ENCODE data around the gene KRT83.
A peak's percentile ranks its signal among the peaks of the same experiment; 100 is the strongest.

KRT83 gene

GRCh38 chr12:52279422-52280318 is 41.5 kb downstream of the KRT83 start:
- H3K4me1 ChIP-seq (ENCODE audit: low read length): peaks cover 4% of the 10 kb centered on the region
- H3K36me3 ChIP-seq (replicated peaks; ENCODE audit: low read depth, low read length): no peaks in the 10 kb centered on the region
- H2AFZ ChIP-seq (ENCODE audit: low read depth, low read length): no peak overlapping the region
- H3K79me2 ChIP-seq (ENCODE audit: low read length): no peaks in the 10 kb centered on the region
- H3K9me3 ChIP-seq (ENCODE audit: insufficient read depth, low read length): no peaks in the 10 kb centered on the region
- H3K4me3 ChIP-seq (ENCODE audit: low read length): no peak overlapping the region
- no peak overlapping the region for H3K27ac ChIP-seq (ENCODE audit: low read length)
- peak overlapping the region; percentile 86; the same call in 1 of the 2 replicates for H3K4me2 ChIP-seq (ENCODE audit: low read length)
- H4K20me1 ChIP-seq (ENCODE audit: insufficient read depth, low read length): no peaks in the 10 kb centered on the region
- no peak for TF ChIP-seq CTCF (IDR thresholded peaks at IDR 0.05; ENCODE audit: low read depth, low read length)
- H3K27me3 ChIP-seq (ENCODE audit: low read depth, low read length): peaks cover 26% of the 10 kb centered on the region
- H3K9ac ChIP-seq (ENCODE audit: low read length): no peak overlapping the region

GRCh38 chr12:52278575-52279421 is 42.4 kb downstream of the KRT83 start:
- H3K9ac ChIP-seq (ENCODE audit: low read length): peak overlapping the region; percentile 36; the same call in 1 of the 2 replicates
- no peak overlapping the region for H3K27ac ChIP-seq (ENCODE audit: low read length)
- TF ChIP-seq CTCF (IDR thresholded peaks at IDR 0.05; ENCODE audit: low read depth, low read length) (peak; percentile 86), EZH2phosphoT487 (IDR thresholded peaks at IDR 0.05; ENCODE audit: low read depth) (no peak)
- peak overlapping the region; percentile 86 for H3K4me2 ChIP-seq (ENCODE audit: low read length)
- H3K9me3 ChIP-seq (ENCODE audit: insufficient read depth, low read length): no peaks in the 10 kb centered on the region
- H2AFZ ChIP-seq (ENCODE audit: low read depth, low read length): peak overlapping the region; percentile 80
- H3K4me3 ChIP-seq (ENCODE audit: low read length): peak overlapping the region; percentile 74
- H3K4me1 ChIP-seq (ENCODE audit: low read length): peaks cover 4% of the 10 kb centered on the region
- H4K20me1 ChIP-seq (ENCODE audit: insufficient read depth, low read length): no peaks in the 10 kb centered on the region
- no peaks in the 10 kb centered on the region for H3K79me2 ChIP-seq (ENCODE audit: low read length)
- H3K36me3 ChIP-seq (replicated peaks; ENCODE audit: low read depth, low read length): no peaks in the 10 kb centered on the region
- H3K27me3 ChIP-seq (ENCODE audit: low read depth, low read length): peaks cover 33% of the 10 kb centered on the region

- Histone ChIP-seq H3K9me3 (ENCODE audit: insufficient read depth, low read length) (no peaks in the 10 kb centered on the region), H3K27me3 (ENCODE audit: low read depth, low read length) (peaks cover 38% of the 10 kb centered on the region), H3K4me2 (ENCODE audit: low read length) (no peak overlapping the region), H3K4me1 (ENCODE audit: low read length) (peaks cover 4% of the 10 kb centered on the region), H3K9ac (ENCODE audit: low read length) (no peak overlapping the region), H4K20me1 (ENCODE audit: insufficient read depth, low read length) (no peaks in the 10 kb centered on the region), H3K27ac (ENCODE audit: low read length) (no peak overlapping the region), H3K79me2 (ENCODE audit: low read length) (no peaks in the 10 kb centered on the region), H2AFZ (ENCODE audit: low read depth, low read length) (no peak overlapping the region), H3K36me3 (replicated peaks; ENCODE audit: low read depth, low read length) (no peaks in the 10 kb centered on the region), H3K4me3 (ENCODE audit: low read length) (no peak overlapping the region)
- TF ChIP-seq EZH2phosphoT487 (IDR thresholded peaks at IDR 0.05; ENCODE audit: low read depth) (no peak), CTCF (IDR thresholded peaks at IDR 0.05; ENCODE audit: low read depth, low read length) (no peak)
Observed at GRCh38 chr12:52277486-52278245, 43.5 kb downstream of the KRT83 start.
